SH-SY5Y (cell line): ENCODE measurements around the gene NMRK1.

Source experiments
- GATA2 ChIP-seq: IDR thresholded peaks from 2 replicates; pipeline ENCODE4 v1.6.1; 2011; ENCODE audit warnings: mild to moderate bottlenecking, low read depth, low read length
- GATA3 ChIP-seq: IDR thresholded peaks from 2 replicates; pipeline ENCODE4 v1.6.1; 2011; ENCODE audit warnings: low read depth, mild to moderate bottlenecking, low read length, moderate library complexity

GRCh38 chr9:75128535-75128934 lies 40.6 kb upstream of the NMRK1 start:
- TF ChIP-seq GATA3 (no peak), GATA2 (no peak)
